Upper lobe of left lung (tissue), 4 donors: ENCODE measurements around the gene ITGAE.

Experiments used
- POLR2A ChIP-seq, 4 donors: fragments of 450-650 bp; IDR thresholded peaks; one replicate each; pipeline ENCODE4 v1.5.1; 2016 to 2017; ENCODE audit warnings: antibody characterized with exemption in 4 of 4, mild to moderate bottlenecking in 2 of 4
- POLR2AphosphoS5 ChIP-seq, 2 donors: sonication (generic); formaldehyde crosslinking; IDR thresholded peaks; one replicate each; pipeline ENCODE4 v1.5.1; 2017; ENCODE audit warnings: antibody characterized with exemption in 2 of 2
- TF ChIP-seq, protein P1 (sequence below), 6 experiments: fragments of 450-650 bp in 4 of 6; fragments of 200-600 bp in 2 of 6; sonication (generic) in 2 of 6; IDR thresholded peaks; one replicate each; pipeline ENCODE4 v1.5.1; 2016 to 2019; ENCODE audit warnings: antibody characterized with exemption in 6 of 6

DNA sequence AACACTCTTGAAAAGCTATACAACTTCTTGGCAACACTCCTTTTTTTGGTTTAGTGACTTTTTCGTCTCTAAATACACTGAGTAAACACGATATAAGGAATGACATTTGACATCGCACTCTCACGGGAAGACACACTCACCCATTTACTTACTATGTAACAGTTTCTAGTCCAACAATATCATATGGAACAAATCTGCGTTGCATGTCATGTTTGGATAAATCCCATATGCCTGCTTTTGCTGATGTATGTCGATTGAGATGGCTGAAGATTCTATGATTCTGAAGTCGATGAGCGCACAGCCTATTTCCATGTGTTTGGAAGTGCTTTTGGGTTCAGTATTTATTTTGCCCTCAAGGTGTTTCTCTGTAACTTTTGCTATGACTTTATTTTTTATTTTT lies 18.2 kb downstream of the ITGAE start:
- TF ChIP-seq, protein P1, sequence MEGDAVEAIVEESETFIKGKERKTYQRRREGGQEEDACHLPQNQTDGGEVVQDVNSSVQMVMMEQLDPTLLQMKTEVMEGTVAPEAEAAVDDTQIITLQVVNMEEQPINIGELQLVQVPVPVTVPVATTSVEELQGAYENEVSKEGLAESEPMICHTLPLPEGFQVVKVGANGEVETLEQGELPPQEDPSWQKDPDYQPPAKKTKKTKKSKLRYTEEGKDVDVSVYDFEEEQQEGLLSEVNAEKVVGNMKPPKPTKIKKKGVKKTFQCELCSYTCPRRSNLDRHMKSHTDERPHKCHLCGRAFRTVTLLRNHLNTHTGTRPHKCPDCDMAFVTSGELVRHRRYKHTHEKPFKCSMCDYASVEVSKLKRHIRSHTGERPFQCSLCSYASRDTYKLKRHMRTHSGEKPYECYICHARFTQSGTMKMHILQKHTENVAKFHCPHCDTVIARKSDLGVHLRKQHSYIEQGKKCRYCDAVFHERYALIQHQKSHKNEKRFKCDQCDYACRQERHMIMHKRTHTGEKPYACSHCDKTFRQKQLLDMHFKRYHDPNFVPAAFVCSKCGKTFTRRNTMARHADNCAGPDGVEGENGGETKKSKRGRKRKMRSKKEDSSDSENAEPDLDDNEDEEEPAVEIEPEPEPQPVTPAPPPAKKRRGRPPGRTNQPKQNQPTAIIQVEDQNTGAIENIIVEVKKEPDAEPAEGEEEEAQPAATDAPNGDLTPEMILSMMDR (IDR thresholded peaks at IDR 0.05): no peak
- no peak for TF ChIP-seq POLR2AphosphoS5 (IDR thresholded peaks at IDR 0.05)
- TF ChIP-seq POLR2A (IDR thresholded peaks at IDR 0.05): no peak
